Activated T-cell treated with anti-CD3 and anti-CD28 coated beads for 4 hours (primary cell): ENCODE measurements around the gene CALHM4.
"Not testable (repeated sequence)": the region's sequence is repeated elsewhere in the genome, so short reads cannot be mapped to it uniquely, and the experiment has no call there.

Experiments
- DNase-seq: peaks from one replicate; pipeline ENCODE4 v3.0.0-alpha.2; 2020

CALHM4 gene

GRCh38 chr6:116579143-116579542, 25.6 kb downstream of the CALHM4 start:
- DNase-seq = no peak

DNA sequence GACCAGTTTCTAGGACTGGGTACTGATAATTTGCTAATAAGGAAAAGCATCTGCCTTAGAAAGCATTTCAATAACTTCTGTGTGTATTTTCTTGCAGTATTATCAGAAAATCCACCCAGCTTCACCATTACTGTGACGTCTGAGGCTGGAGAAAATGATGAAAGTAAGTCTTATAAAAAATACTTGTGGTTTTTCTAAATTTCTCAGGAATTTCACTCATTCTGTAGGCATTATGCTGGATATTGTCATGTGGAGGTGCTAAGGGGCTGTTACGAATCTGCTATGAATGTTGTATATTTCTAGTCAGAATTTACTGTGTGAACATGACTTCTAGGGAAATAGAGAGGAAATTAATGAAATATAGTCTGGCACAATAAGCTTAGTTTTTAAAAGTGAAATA, 26.6 kb downstream of the CALHM4 start:
- DNase-seq = no peak

- DNase-seq = no peak
Measured at GRCh38 chr6:116586276-116586675, 32.7 kb downstream of the CALHM4 start.

- no peak for DNase-seq
Measured at GRCh38 chr6:116586738-116587137, 33.2 kb downstream of the CALHM4 start.

- DNase-seq = no peak
Measured at GRCh38 chr6:116595247-116595646, 41.7 kb downstream of the CALHM4 start.

DNA sequence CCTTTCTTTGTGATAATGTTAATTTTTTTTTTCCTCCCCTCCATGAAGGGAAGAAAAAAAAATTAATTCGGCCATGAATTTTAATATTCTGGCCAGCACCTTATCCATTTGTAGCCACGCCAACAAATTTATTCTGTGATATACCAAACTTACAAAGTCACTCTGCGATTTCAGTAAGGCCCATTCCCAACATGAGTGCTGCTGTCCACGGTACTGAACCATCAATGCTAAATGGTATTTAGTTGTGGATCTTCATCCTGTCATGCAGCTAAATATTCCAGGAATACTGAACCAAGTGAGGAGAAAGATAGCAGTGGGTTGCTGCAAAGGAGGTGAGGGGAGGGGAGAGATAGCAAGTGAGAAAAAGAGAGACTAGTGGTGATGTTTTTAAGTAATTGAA, 43.3 kb downstream of the CALHM4 start:
- DNase-seq = no peak

DNA sequence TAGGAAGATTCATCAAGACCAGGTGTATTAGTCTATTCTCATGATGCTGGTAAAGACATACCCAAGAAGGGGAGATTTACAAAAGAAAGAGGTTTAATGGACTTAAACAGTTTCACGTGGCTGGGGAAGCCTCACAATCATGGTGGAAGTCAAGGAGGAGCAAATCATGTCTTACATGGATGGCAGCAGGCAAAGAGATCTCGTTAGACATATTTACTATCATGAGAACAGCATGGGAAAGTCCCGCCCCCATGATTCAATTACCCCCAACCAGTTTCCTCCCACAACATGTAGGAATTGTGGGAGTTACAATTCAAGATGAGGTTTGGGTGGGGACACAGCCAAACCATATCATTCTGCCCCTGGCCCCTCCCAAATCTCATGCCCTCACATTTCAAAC, 50.4 kb downstream of the CALHM4 start:
- not testable (repeated sequence) for DNase-seq

DNA sequence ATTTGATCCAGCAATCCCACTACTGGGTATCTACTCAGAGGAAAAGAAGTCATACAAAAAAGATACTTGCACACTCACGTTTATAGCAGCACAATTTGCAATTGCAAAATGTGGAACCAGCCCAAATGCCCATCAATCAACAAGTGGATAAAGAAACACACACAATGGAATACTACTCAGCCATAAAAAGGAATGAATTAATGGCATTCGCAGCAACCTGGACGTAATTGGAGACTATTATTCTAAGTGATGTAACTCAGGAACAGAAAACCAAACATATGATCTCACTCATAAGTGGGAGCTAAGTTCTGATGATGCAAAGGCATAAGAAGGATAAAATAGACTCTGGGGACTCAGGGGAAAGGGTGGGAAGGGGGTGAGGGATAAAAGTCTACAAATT, 51.3 kb downstream of the CALHM4 start:
- DNase-seq = not testable (repeated sequence)

DNA sequence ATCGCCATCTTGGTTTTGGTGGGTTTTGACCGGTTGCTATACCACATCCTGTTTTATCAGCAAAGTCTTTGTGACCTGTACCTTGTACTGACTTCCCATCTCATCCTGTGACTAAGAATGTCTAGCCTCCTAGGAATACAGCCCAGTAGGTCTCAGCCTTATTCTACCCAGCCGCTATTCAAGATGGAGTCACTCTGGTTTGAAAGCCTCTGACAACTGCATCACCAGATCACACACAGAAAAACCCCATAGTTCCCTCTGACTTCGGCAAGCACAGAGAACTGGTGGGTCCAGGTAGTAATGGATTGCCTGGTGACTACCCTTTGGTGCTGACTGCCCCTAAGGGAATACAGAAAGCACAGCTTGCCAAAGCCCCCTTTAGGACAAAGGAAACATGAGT, 52.4 kb downstream of the CALHM4 start:
- no peak for DNase-seq
